ENCODE results near the gene UGT8.

UGT8 gene

DNA sequence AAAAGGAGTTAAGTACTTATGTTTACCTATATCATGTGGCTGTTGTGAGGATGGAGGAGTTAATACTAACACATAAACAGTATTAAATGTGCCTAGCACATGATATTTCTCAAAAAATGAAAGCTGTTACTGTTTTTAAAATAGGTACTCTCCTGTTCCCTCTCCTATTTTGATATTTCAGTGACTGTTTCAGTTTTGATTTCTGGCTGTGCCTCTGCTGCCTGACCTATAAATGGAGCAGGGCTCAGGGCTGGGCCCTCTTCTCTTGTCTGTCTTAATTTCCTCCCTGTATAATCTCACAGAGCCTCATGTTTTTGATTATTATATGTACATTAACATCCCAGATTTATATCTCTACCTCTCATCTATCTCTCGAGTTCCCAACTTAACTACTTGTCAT is 93.3 kb downstream of the UGT8 start:
- Histone ChIP-seq H3K4me3 (ENCODE audit: insufficient read depth, low read length, poor library complexity, severe bottlenecking) (no peak overlapping the region), H3K9ac (ENCODE audit: low read length) (no peak overlapping the region), H3K4me2 (ENCODE audit: low read depth, low read length, poor library complexity, severe bottlenecking) (no peak overlapping the region), H3K27ac (ENCODE audit: low read depth, low read length) (no peak overlapping the region), H3K36me3 (ENCODE audit: low read length) (no peaks in the 10 kb centered on the region), H2AFZ (ENCODE audit: low read depth, low read length, severe bottlenecking) (no peak overlapping the region), H4K20me1 (ENCODE audit: low read depth, low read length) (no peaks in the 10 kb centered on the region), H3K9me3 (ENCODE audit: insufficient read depth, low read length) (no peaks in the 10 kb centered on the region), H3K9me2 (replicated peaks; ENCODE audit: insufficient read depth, low read length) (no peaks in the 10 kb centered on the region), H3K79me2 (ENCODE audit: insufficient read depth, low read length) (no peaks in the 10 kb centered on the region), H3F3A (ENCODE audit: insufficient read depth) (no peaks in the 10 kb centered on the region), H3K27me3 (ENCODE audit: low read length) (no peaks in the 10 kb centered on the region)
- TF ChIP-seq, protein P1, sequence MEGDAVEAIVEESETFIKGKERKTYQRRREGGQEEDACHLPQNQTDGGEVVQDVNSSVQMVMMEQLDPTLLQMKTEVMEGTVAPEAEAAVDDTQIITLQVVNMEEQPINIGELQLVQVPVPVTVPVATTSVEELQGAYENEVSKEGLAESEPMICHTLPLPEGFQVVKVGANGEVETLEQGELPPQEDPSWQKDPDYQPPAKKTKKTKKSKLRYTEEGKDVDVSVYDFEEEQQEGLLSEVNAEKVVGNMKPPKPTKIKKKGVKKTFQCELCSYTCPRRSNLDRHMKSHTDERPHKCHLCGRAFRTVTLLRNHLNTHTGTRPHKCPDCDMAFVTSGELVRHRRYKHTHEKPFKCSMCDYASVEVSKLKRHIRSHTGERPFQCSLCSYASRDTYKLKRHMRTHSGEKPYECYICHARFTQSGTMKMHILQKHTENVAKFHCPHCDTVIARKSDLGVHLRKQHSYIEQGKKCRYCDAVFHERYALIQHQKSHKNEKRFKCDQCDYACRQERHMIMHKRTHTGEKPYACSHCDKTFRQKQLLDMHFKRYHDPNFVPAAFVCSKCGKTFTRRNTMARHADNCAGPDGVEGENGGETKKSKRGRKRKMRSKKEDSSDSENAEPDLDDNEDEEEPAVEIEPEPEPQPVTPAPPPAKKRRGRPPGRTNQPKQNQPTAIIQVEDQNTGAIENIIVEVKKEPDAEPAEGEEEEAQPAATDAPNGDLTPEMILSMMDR (IDR thresholded peaks at IDR 0.05; ENCODE audit: insufficient read depth, low read length, poor library complexity, severe bottlenecking), result no peak
- no peak for TF ChIP-seq EZH2phosphoT487 (conservative IDR thresholded peaks at IDR 0.05; ENCODE audit: low read length)

DNA sequence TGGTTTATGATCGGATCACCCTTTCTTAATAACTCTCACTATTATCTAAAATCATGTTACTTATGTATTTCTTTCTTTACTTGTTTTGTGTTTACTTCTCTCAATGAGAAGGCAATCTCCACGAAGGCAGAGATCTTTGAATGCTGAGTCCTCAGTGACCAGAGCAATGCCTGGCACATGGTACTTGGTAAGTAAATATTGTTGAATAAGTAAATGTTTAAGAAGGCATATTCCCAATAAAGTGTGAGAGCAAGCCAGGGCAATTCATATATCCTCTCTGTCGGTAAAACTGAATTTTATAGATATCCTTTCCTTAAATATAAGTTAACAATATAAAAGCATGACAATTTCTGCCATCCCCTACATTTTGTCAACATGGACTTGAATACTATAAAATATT is 94.4 kb downstream of the UGT8 start:
- Histone ChIP-seq H3K79me2 (ENCODE audit: insufficient read depth, low read length) (no peaks in the 10 kb centered on the region), H4K20me1 (ENCODE audit: low read depth, low read length) (no peaks in the 10 kb centered on the region), H3K4me2 (ENCODE audit: low read depth, low read length, poor library complexity, severe bottlenecking) (no peak overlapping the region), H3K9ac (ENCODE audit: low read length) (no peak overlapping the region), H3K9me2 (replicated peaks; ENCODE audit: insufficient read depth, low read length) (no peaks in the 10 kb centered on the region), H3K9me3 (ENCODE audit: insufficient read depth, low read length) (no peaks in the 10 kb centered on the region), H3F3A (ENCODE audit: insufficient read depth) (no peaks in the 10 kb centered on the region), H3K4me3 (ENCODE audit: insufficient read depth, low read length, poor library complexity, severe bottlenecking) (no peak overlapping the region), H3K27ac (ENCODE audit: low read depth, low read length) (no peak overlapping the region), H3K36me3 (ENCODE audit: low read length) (no peaks in the 10 kb centered on the region), H2AFZ (ENCODE audit: low read depth, low read length, severe bottlenecking) (no peak overlapping the region), H3K27me3 (ENCODE audit: low read length) (no peaks in the 10 kb centered on the region)
- no peak for TF ChIP-seq EZH2phosphoT487 (conservative IDR thresholded peaks at IDR 0.05; ENCODE audit: low read length)
- TF ChIP-seq, protein P1 (IDR thresholded peaks at IDR 0.05; ENCODE audit: insufficient read depth, low read length, poor library complexity, severe bottlenecking), result no peak

DNA sequence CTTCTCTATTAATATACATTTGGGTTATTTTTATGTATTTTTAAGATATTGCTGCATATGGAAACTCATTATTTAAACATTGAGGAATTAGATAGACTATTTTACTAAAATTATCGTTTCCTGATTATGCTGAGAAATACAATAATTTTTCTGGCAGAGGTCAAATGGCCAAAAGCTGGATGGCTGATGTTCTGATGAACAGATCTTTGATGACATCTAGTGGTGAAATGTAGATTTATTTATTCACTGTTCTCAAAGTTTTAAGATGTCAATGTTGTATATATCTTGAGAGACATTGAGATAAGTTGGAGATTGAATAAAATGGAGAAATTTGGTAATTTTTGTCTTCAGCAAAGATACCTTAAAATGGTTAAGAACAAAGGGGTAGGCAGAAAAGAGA is 96.2 kb downstream of the UGT8 start:
- TF ChIP-seq, protein P1 (IDR thresholded peaks at IDR 0.05; ENCODE audit: insufficient read depth, low read length, poor library complexity, severe bottlenecking), result no peak
- TF ChIP-seq EZH2phosphoT487 (conservative IDR thresholded peaks at IDR 0.05; ENCODE audit: low read length), result no peak

More for the DNA sequence above, 96.2 kb downstream of the UGT8 start:
- H3K9me3 ChIP-seq (ENCODE audit: insufficient read depth, low read length), result no peaks in the 10 kb centered on the region
- H3K4me2 ChIP-seq (ENCODE audit: low read depth, low read length, poor library complexity, severe bottlenecking), result no peak overlapping the region
- H2AFZ ChIP-seq (ENCODE audit: low read depth, low read length, severe bottlenecking), result no peak overlapping the region
- H3K9ac ChIP-seq (ENCODE audit: low read length), result no peak overlapping the region
- H3K9me2 ChIP-seq (replicated peaks; ENCODE audit: insufficient read depth, low read length), result no peaks in the 10 kb centered on the region
- no peaks in the 10 kb centered on the region for H4K20me1 ChIP-seq (ENCODE audit: low read depth, low read length)
- H3K27me3 ChIP-seq (ENCODE audit: low read length), result no peaks in the 10 kb centered on the region
- no peaks in the 10 kb centered on the region for H3K36me3 ChIP-seq (ENCODE audit: low read length)
- no peak overlapping the region for H3K4me3 ChIP-seq (ENCODE audit: insufficient read depth, low read length, poor library complexity, severe bottlenecking)
- H3K27ac ChIP-seq (ENCODE audit: low read depth, low read length), result no peak overlapping the region
- no peaks in the 10 kb centered on the region for H3K79me2 ChIP-seq (ENCODE audit: insufficient read depth, low read length)
- no peaks in the 10 kb centered on the region for H3F3A ChIP-seq (ENCODE audit: insufficient read depth)
